Peyer's patch (tissue), 4 donors: Measurements from ENCODE around the gene JAM3. TPM values are rescaled to one million over a fixed set of nuclear protein-coding genes. Genes with fewer than 3 reads are reported as not detected.
A peak's percentile ranks its signal among the peaks of the same experiment; 100 is the strongest.

Source experiments
- DNase-seq, 3 donors: peaks; one replicate each; pipeline ENCODE4 v3.0.0-alpha.2; 2017 to 2019
- H3K27ac ChIP-seq, 4 donors: fragments of 200-600 bp; sonication (generic); one replicate each; pipeline ENCODE4 v1.5.1; 2016 to 2019
- H3K27me3 ChIP-seq, 2 donors: fragments of 200-600 bp; sonication (generic); one replicate each; pipeline ENCODE4 v1.5.1; 2019
- H3K36me3 ChIP-seq, 3 donors: fragments of 200-600 bp; sonication (generic); one replicate each; pipeline ENCODE4 v1.5.1; 2016 to 2019
- H3K4me1 ChIP-seq, 4 donors: fragments of 200-600 bp; sonication (generic); one replicate each; pipeline ENCODE4 v1.5.1; 2016 to 2019
- H3K4me3 ChIP-seq, 4 donors: fragments of 200-600 bp; sonication (generic); 1 replicate in 3 of 4; 2 replicates in 1 of 4; pipeline ENCODE4 v1.5.1; 2016 to 2019; ENCODE audit warnings: mild to moderate bottlenecking in 1 of 4
- H3K9me3 ChIP-seq, 4 donors: fragments of 200-600 bp; sonication (generic); one replicate each; pipeline ENCODE4 v1.5.1; 2016 to 2019; ENCODE audit warnings: mild to moderate bottlenecking in 1 of 4
- POLR2A ChIP-seq, 2 donors: fragments of 450-650 bp; IDR thresholded peaks; one replicate each; pipeline ENCODE4 v1.5.1; 2017; ENCODE audit warnings: antibody characterized with exemption in 2 of 2, mild to moderate bottlenecking in 2 of 2, moderate library complexity in 2 of 2
- total RNA-seq, 4 donors: library from RNA; depleted of rRNA; stranded (reverse); fragments of >200 nt; gene quantifications; one replicate each; pipeline ENCODE4 v1.1.0, GENCODE V29; 2016
- TF ChIP-seq, protein P1 (sequence below), 6 experiments: fragments of 450-650 bp in 4 of 6; fragments of 200-600 bp in 2 of 6; sonication (generic) in 1 of 6; IDR thresholded peaks; one replicate each; pipeline ENCODE4 v1.5.1; 2017 to 2019; ENCODE audit warnings: antibody characterized with exemption in 6 of 6, mild to moderate bottlenecking in 3 of 6, moderate library complexity in 1 of 6

JAM3 gene
- total RNA-seq, 4 donors from 2014 or later: 4.6 to 14.0 (median 8.5) TPM

DNA sequence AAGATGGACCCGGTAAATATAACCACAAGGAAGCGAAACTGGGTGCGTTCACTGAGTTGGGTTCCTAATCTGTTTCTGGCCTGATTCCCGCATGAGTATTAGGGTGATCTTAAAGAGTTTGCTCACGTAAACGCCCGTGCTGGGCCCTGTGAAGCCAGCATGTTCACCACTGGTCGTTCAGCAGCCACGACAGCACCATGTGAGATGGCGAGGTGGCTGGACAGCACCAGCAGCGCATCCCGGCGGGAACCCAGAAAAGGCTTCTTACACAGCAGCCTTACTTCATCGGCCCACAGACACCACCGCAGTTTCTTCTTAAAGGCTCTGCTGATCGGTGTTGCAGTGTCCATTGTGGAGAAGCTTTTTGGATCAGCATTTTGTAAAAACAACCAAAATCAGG is 80.5 kb downstream of the JAM3 start:
- Histone ChIP-seq H3K9me3 (no peaks in the 10 kb centered on the region), H3K27ac (no peak overlapping the region), H3K36me3 (peaks cover 0 to 27% (median 0%) of the 10 kb centered on the region in 3 donors), H3K27me3 (no peaks in the 10 kb centered on the region), H3K4me3 (no peak overlapping the region), H3K4me1 (no peaks in the 10 kb centered on the region)
- TF ChIP-seq, protein P1, sequence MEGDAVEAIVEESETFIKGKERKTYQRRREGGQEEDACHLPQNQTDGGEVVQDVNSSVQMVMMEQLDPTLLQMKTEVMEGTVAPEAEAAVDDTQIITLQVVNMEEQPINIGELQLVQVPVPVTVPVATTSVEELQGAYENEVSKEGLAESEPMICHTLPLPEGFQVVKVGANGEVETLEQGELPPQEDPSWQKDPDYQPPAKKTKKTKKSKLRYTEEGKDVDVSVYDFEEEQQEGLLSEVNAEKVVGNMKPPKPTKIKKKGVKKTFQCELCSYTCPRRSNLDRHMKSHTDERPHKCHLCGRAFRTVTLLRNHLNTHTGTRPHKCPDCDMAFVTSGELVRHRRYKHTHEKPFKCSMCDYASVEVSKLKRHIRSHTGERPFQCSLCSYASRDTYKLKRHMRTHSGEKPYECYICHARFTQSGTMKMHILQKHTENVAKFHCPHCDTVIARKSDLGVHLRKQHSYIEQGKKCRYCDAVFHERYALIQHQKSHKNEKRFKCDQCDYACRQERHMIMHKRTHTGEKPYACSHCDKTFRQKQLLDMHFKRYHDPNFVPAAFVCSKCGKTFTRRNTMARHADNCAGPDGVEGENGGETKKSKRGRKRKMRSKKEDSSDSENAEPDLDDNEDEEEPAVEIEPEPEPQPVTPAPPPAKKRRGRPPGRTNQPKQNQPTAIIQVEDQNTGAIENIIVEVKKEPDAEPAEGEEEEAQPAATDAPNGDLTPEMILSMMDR (IDR thresholded peaks at IDR 0.05): no peak
- no peak for TF ChIP-seq POLR2A (IDR thresholded peaks at IDR 0.05)
- no peak for DNase-seq

DNA sequence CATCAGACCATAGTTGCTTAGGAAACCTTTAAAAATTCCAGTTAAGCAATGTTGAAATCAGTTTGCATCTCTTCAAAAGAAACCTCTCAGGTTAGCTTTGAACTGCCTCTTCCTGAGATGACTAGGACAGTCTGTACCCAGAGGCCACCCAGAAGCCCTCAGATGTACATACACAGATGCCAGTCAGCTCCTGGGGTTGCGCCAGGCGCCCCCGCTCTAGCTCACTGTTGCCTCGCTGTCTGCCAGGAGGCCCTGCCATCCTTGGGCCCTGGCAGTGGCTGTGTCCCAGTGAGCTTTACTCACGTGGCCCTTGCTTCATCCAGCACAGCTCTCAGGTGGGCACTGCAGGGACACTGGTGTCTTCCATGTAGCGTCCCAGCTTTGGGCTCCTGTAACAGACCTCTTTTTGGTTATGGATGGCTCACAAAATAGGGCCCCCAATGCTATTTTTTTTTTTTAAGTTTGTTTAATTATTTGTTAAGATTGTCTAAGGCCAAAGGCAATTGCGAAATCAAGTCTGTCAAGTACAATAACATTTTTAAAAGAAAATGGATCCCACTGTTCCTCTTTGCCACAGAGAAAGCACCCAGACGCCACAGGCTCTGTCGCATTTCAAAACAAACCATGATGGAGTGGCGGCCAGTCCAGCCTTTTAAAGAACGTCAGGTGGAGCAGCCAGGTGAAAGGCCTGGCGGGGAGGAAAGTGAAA is 81.5 kb downstream of the JAM3 start:
- Histone ChIP-seq H3K36me3 (peaks cover 0 to 27% (median 0%) of the 10 kb centered on the region in 3 donors), H3K4me3 (no peak overlapping the region), H3K9me3 (no peaks in the 10 kb centered on the region), H3K4me1 (no peaks in the 10 kb centered on the region), H3K27ac (no peak overlapping the region), H3K27me3 (no peaks in the 10 kb centered on the region)
- no peak for TF ChIP-seq POLR2A (IDR thresholded peaks at IDR 0.05)
- TF ChIP-seq, protein P1 (IDR thresholded peaks at IDR 0.05): no peak
- DNase-seq: no peak

DNA sequence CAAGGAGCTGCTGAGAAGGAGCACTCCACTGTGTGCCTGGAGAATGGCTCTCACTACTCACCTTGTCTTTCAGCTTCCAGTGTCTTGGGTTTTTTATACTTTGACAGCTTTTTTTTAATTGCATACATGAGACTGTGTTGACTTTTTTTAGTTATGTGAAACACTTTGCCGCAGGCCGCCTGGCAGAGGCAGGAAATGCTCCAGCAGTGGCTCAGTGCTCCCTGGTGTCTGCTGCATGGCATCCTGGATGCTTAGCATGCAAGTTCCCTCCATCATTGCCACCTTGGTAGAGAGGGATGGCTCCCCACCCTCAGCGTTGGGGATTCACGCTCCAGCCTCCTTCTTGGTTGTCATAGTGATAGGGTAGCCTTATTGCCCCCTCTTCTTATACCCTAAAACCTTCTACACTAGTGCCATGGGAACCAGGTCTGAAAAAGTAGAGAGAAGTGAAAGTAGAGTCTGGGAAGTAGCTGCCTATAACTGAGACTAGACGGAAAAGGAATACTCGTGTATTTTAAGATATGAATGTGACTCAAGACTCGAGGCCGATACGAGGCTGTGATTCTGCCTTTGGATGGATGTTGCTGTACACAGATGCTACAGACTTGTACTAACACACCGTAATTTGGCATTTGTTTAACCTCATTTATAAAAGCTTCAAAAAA is 82.3 kb downstream of the JAM3 start:
- H3K27ac ChIP-seq: no peak overlapping the region
- TF ChIP-seq, protein P1 (IDR thresholded peaks at IDR 0.05): no peak
- TF ChIP-seq POLR2A (IDR thresholded peaks at IDR 0.05): no peak
- DNase-seq: no peak
- H3K4me1 ChIP-seq: no peaks in the 10 kb centered on the region
- H3K27me3 ChIP-seq: no peaks in the 10 kb centered on the region
- no peak overlapping the region for H3K4me3 ChIP-seq
- no peaks in the 10 kb centered on the region for H3K9me3 ChIP-seq
- H3K36me3 ChIP-seq: peaks cover 0 to 35% (median 0%) of the 10 kb centered on the region in 3 donors

DNA sequence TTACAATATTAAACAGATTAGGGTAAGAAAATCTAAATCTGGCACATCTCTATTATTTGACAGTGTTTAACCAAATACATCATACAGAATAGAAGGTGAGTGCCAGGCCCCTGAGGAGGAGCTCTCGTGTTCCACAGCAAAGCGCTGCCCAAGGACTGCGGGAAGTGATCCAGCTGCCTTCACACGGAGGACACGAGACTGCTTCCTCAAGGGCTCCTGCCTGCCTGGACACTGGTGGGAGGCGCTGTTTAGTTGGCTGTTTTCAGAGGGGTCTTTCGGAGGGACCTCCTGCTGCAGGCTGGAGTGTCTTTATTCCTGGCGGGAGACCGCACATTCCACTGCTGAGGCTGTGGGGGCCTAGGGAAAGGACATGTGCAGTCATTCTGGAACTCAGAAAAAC is 83.8 kb downstream of the JAM3 start:
- H3K4me3 ChIP-seq: no peak overlapping the region
- TF ChIP-seq POLR2A (IDR thresholded peaks at IDR 0.05): no peak
- TF ChIP-seq, protein P1 (IDR thresholded peaks at IDR 0.05): no peak
- peaks cover 0 to 39% (median 0%) of the 10 kb centered on the region in 3 donors for H3K36me3 ChIP-seq
- no peaks in the 10 kb centered on the region for H3K27me3 ChIP-seq
- no peaks in the 10 kb centered on the region for H3K4me1 ChIP-seq
- no peak for DNase-seq
- peak overlapping the region in 1 of 4 donors; percentile 13 for H3K27ac ChIP-seq
- H3K9me3 ChIP-seq: no peaks in the 10 kb centered on the region

DNA sequence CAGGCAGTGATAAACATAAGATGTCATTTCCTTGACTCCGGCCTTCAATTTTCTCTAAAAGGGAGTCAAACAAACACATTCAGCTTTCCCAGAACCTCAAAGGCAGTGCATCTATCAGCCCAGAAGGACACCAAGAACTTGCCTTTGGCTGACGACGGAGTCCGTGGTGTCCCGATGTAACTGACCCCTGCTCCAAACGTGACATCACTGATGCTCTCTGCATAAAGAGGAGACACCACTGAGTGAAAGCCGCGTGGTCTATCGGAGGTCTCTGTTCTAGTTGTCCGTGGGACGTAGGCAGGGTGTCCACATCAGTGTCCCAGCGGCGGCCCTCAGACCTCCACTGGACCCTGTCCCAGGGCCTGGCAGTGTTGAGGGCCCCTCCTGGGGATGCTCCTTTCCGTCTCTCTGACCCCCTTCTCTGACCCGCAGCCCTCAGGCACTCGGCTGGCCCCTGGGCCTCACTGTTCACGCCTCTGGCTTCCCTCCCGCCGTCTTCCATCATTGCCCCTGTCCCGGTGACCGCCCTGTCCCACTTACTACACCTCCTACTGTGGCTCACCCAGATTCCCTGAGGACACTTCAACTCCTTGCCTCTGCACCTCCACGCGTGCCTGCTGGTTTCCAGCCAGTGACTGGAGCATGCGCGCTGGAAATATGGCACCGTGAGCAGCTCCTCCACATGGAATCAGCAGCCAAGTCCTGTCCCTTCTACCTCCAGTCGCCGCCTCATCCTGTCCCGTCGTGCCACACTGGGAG is 84.5 kb downstream of the JAM3 start:
- no peak for TF ChIP-seq POLR2A (IDR thresholded peaks at IDR 0.05)
- TF ChIP-seq, protein P1 (IDR thresholded peaks at IDR 0.05): no peak
- DNase-seq: no peak
- no peak overlapping the region for H3K4me3 ChIP-seq
- H3K36me3 ChIP-seq: peaks cover 0 to 44% (median 0%) of the 10 kb centered on the region in 3 donors
- no peaks in the 10 kb centered on the region for H3K9me3 ChIP-seq
- no peaks in the 10 kb centered on the region for H3K4me1 ChIP-seq
- H3K27ac ChIP-seq: no peak overlapping the region
- H3K27me3 ChIP-seq: no peaks in the 10 kb centered on the region
